ENCODE results near the gene FERD3L.

FERD3L gene

DNA sequence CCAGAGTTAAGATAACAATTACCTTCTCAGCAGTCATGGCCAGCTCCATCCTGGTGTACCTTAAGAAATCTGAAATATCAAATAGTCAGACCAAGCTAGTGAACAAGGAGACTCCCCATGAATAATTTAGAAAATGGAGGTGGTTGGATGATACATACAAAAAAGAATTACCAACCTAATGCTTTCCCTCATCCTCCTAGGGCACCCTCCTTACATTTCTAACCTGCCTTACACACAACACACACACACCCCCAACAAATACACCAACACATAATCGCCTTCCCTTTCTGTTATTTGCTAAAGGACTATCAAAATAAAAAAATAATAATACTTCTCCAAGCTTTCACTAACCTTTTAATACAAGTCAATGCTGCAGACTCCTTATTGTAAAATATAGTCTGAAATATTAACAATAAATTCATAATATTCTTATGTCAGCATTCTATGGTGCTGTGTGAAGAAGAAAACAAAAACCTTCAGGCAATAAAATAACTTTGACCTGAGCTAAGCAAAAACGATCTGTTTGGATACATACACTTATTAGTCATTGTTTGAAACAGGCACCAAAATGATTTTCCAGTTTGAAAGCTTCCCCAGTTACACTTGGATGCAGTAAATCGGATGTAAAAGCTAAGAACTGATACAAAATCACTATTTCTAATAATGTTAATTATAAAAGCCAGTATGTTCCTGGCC is 31.2 kb downstream of the FERD3L start:
- DNase-seq: no peak
- Histone ChIP-seq H3K9me3 (ENCODE audit: severe bottlenecking) (no peaks in the 10 kb centered on the region), H3K27ac (no peak overlapping the region), H3K4me3 (ENCODE audit: low read depth, low read length) (no peak overlapping the region), H3K36me3 (no peaks in the 10 kb centered on the region), H3K27me3 (ENCODE audit: insufficient read depth, low read depth, severe bottlenecking) (peaks cover 5% of the 10 kb centered on the region)
- TF ChIP-seq, protein P1, sequence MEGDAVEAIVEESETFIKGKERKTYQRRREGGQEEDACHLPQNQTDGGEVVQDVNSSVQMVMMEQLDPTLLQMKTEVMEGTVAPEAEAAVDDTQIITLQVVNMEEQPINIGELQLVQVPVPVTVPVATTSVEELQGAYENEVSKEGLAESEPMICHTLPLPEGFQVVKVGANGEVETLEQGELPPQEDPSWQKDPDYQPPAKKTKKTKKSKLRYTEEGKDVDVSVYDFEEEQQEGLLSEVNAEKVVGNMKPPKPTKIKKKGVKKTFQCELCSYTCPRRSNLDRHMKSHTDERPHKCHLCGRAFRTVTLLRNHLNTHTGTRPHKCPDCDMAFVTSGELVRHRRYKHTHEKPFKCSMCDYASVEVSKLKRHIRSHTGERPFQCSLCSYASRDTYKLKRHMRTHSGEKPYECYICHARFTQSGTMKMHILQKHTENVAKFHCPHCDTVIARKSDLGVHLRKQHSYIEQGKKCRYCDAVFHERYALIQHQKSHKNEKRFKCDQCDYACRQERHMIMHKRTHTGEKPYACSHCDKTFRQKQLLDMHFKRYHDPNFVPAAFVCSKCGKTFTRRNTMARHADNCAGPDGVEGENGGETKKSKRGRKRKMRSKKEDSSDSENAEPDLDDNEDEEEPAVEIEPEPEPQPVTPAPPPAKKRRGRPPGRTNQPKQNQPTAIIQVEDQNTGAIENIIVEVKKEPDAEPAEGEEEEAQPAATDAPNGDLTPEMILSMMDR (IDR thresholded peaks at IDR 0.05; ENCODE audit: low read depth, low read length): no peak

DNA sequence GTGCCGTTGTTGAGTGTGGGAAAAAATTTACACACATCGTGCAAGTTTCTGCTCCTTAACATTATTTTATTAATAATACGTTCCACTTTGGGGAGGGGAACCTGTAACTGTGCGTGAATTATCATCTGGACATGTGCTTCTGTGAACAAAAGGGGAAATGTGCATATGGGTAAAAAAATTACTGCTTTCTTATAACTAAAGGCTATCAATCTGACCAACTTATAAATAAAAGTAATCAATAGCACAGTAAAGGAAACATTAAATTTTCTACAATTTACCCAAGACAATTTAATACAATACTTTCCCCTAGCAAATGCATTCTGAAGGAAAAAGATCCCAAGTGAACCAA is 32.2 kb downstream of the FERD3L start:
- Histone ChIP-seq H3K4me3 (ENCODE audit: low read depth, low read length) (no peak overlapping the region), H3K36me3 (no peaks in the 10 kb centered on the region), H3K27ac (no peak overlapping the region), H3K27me3 (ENCODE audit: insufficient read depth, low read depth, severe bottlenecking) (peaks cover under 1% of the 10 kb centered on the region), H3K9me3 (ENCODE audit: severe bottlenecking) (no peaks in the 10 kb centered on the region)
- DNase-seq: no peak
- TF ChIP-seq, protein P1 (IDR thresholded peaks at IDR 0.05; ENCODE audit: low read depth, low read length): no peak

DNA sequence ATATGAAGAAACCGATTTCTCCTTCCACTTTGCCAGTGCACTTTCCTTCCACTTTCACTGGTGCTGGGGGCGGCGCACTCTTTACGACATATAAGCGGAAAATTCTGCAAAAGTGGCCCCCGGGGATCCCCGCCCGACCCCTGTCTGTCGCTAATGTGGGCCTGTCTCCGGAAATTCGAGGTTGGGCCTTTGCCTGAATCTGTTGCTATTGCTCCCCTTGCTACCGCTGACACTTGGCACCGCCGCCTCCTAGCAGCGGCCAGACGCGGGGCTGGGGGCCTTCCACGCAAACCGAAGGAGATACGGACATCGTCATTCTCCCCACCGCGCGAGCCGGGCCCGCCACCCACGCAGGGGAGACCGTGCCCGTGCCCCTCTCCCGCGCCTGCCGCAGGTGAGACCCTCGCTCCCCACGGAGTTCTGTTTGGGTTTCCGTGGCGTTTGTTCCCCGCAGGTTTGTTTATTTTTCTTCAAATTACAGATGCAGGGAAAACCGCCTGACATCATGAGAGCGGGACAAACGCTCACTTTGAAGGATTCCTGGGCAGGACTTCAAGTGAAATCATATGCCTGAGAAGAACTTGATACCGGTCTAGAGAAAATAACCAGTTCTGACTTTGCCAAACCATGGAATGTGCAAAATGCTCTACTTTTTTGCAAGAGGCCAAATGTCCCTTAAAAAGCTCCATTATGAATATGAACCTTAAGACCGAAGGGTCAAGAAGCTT is 32.8 kb downstream of the FERD3L start:
- H3K4me3 ChIP-seq (ENCODE audit: low read depth, low read length): no peak overlapping the region
- no peaks in the 10 kb centered on the region for H3K9me3 ChIP-seq (ENCODE audit: severe bottlenecking)
- no peaks in the 10 kb centered on the region for H3K36me3 ChIP-seq
- DNase-seq: no peak
- peaks cover 6% of the 10 kb centered on the region for H3K27me3 ChIP-seq (ENCODE audit: insufficient read depth, low read depth, severe bottlenecking)
- TF ChIP-seq, protein P1 (IDR thresholded peaks at IDR 0.05; ENCODE audit: low read depth, low read length): no peak
- H3K27ac ChIP-seq: no peak overlapping the region

DNA sequence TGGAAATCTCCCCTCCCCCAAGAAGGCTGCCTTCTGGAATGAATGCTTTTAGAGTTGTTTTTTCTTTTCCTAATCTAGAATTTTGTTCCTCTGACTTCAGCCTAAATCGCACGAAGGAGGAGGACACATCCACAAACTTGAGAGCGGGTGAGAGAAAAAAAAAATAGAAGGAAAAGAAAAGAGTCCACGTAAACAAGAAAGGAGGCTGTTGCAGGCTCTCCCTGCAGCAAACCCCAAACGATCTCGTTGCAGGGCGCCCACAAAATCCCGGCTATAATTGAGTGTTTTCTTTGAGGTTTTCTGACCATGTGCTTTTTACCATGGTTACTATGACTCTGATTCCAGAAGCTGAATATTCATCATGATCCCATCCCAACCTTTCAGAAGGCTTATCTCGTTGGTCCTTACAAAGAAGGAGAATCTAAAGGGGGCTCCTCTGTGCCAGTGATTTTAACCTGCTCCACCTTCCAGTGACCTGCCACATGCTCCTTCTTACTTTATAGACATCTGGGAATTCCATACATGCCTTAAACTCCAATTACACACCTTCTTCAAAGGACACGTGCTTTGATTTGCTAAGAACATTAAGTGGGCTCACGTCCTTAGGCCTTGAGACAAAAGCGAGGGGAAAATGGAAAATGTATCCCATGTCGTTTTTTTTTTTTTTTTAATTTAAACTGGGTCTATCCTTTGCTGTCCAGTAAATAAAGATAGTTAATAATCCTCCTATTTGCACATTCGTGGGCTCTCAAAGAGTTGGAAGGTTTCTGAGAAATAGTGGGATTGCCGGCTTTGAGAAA is 33.5 kb downstream of the FERD3L start:
- no peak for DNase-seq
- H3K9me3 ChIP-seq (ENCODE audit: severe bottlenecking): no peaks in the 10 kb centered on the region
- H3K27me3 ChIP-seq (ENCODE audit: insufficient read depth, low read depth, severe bottlenecking): peaks cover 12% of the 10 kb centered on the region
- H3K27ac ChIP-seq: no peak overlapping the region
- TF ChIP-seq, protein P1 (IDR thresholded peaks at IDR 0.05; ENCODE audit: low read depth, low read length): no peak
- H3K4me3 ChIP-seq (ENCODE audit: low read depth, low read length): no peak overlapping the region
- H3K36me3 ChIP-seq: no peaks in the 10 kb centered on the region

DNA sequence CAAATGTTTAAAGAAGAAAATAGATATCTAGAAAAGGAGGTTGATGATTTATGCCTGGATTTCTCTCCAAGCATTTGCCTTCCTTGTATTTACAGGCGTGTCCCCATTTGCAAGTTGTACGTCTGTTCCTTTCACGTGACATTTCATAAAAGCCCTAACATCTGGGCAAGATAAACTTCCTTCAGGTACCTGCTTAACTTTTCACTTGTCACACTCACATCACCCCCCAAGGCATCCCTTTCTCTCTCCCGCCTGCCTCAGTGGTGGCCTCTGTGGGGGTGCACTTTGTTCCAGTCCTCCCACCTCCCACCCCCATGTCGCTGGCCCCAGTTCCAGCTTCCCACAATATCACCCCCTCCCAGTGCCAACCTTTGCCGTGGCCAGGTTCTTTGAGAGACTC is 34.4 kb downstream of the FERD3L start:
- Histone ChIP-seq H3K36me3 (no peaks in the 10 kb centered on the region), H3K27ac (no peak overlapping the region), H3K27me3 (ENCODE audit: insufficient read depth, low read depth, severe bottlenecking) (peaks cover 18% of the 10 kb centered on the region), H3K9me3 (ENCODE audit: severe bottlenecking) (no peaks in the 10 kb centered on the region), H3K4me3 (ENCODE audit: low read depth, low read length) (no peak overlapping the region)
- TF ChIP-seq, protein P1 (IDR thresholded peaks at IDR 0.05; ENCODE audit: low read depth, low read length): no peak
- DNase-seq: no peak
